ENCODE data around the gene CLEC3A. TPM values are rescaled to one million over a fixed set of nuclear protein-coding genes. Genes with fewer than 3 reads are reported as not detected.

CLEC3A gene
- total and polyA plus RNA-seq, 8 donors = 0.14 to 0.22 (median 0.17) TPM; not detected in 4

GRCh38 chr16:78060295-78060694 is 37.9 kb downstream of the CLEC3A start:
- H3K27ac ChIP-seq = no peak overlapping the region
- TF ChIP-seq CTCF (IDR thresholded peaks at IDR 0.05) = no peak
- H3K4me1 ChIP-seq = no peaks in the 10 kb centered on the region
- no peak for ATAC-seq
- peaks cover 0 to 12% of the 10 kb centered on the region in 2 donors for H3K27me3 ChIP-seq
- no peaks in the 10 kb centered on the region for H3K9me3 ChIP-seq
- no peaks in the 10 kb centered on the region for H3K36me3 ChIP-seq
- intact Hi-C loops (cut with DNase I) = no loop called here
- no peak overlapping the region for H3K4me3 ChIP-seq
- DNase-seq = no peak

- Histone ChIP-seq H3K27ac (no peak overlapping the region), H3K36me3 (no peaks in the 10 kb centered on the region), H3K27me3 (peaks cover 0 to 12% of the 10 kb centered on the region in 2 donors), H3K9me3 (no peaks in the 10 kb centered on the region), H3K4me1 (no peaks in the 10 kb centered on the region), H3K4me3 (no peak overlapping the region)
- TF ChIP-seq CTCF (IDR thresholded peaks at IDR 0.05) = no peak
- DNase-seq (no peak), ATAC-seq (no peak)
- intact Hi-C loops (cut with DNase I) = no loop called here
Observed at GRCh38 chr16:78060809-78061208, 38.5 kb downstream of the CLEC3A start.

GRCh38 chr16:78065319-78065718 is 43.0 kb downstream of the CLEC3A start:
- no peaks in the 10 kb centered on the region for H3K36me3 ChIP-seq
- H3K4me1 ChIP-seq = no peaks in the 10 kb centered on the region
- H3K9me3 ChIP-seq = no peaks in the 10 kb centered on the region
- H3K4me3 ChIP-seq = no peak overlapping the region
- DNase-seq = no peak
- no peak for ATAC-seq
- H3K27ac ChIP-seq = no peak overlapping the region
- peaks cover 0 to 4% of the 10 kb centered on the region in 2 donors for H3K27me3 ChIP-seq
- intact Hi-C loops (cut with DNase I) = no loop called here
- no peak for TF ChIP-seq CTCF (IDR thresholded peaks at IDR 0.05)

GRCh38 chr16:78069913-78070312 is 47.6 kb downstream of the CLEC3A start:
- H3K4me1 ChIP-seq = no peaks in the 10 kb centered on the region
- no peak for ATAC-seq
- intact Hi-C loops (cut with DNase I) = no loop called here
- no peak overlapping the region for H3K4me3 ChIP-seq
- H3K27me3 ChIP-seq = peaks cover 0 to 4% of the 10 kb centered on the region in 2 donors
- no peak for TF ChIP-seq CTCF (IDR thresholded peaks at IDR 0.05)
- no peak overlapping the region for H3K27ac ChIP-seq
- no peaks in the 10 kb centered on the region for H3K36me3 ChIP-seq
- no peak for DNase-seq
- H3K9me3 ChIP-seq = no peaks in the 10 kb centered on the region

GRCh38 chr16:78072275-78072674 is 49.9 kb downstream of the CLEC3A start:
- DNase-seq = no peak
- Histone ChIP-seq H3K27me3 (peaks cover 0 to 4% of the 10 kb centered on the region in 2 donors), H3K4me1 (no peaks in the 10 kb centered on the region), H3K9me3 (no peaks in the 10 kb centered on the region), H3K36me3 (no peaks in the 10 kb centered on the region), H3K4me3 (no peak overlapping the region), H3K27ac (no peak overlapping the region)
- no peak for TF ChIP-seq CTCF (IDR thresholded peaks at IDR 0.05)
- intact Hi-C loops (cut with DNase I) = no loop called here
- no peak for ATAC-seq
